ENCODE measurements around the gene WDFY3.

DNA sequence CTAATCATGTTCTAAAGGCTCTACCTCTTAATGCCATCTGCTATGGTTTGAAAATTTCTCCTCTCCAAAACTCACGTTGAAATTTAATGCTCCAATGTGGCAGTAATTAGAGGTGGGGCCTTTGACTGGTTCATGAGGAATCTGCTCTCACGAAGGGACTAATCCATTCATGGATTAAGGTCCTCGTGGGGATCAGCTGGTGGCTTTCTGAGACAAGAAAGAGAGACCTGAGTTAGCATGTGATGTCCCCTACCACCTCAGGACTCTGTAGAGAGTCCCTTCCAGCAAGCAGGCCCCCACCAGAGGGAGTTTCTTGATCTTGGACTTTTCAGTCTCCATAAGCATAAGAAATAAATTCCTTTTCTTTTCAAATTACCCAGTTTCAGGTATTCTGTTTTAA lies 65.3 kb downstream of the WDFY3 start:
- TF ChIP-seq MAZ (IDR thresholded peaks at IDR 0.05; ENCODE audit: borderline replicate concordance, low read depth, low read length) (no peak), POLR2A (IDR thresholded peaks at IDR 0.05; ENCODE audit: low read length) (no peak), CHD4 (IDR thresholded peaks at IDR 0.05; ENCODE audit: borderline replicate concordance) (no peak), HOXA7 (CRISPR knock-in tag; IDR thresholded peaks at IDR 0.05) (no peak), RAD21 (conservative IDR thresholded peaks at IDR 0.05 in 1 of 2, IDR thresholded peaks at IDR 0.05 in 1 of 2) (no peak)
- TF ChIP-seq, protein P1, sequence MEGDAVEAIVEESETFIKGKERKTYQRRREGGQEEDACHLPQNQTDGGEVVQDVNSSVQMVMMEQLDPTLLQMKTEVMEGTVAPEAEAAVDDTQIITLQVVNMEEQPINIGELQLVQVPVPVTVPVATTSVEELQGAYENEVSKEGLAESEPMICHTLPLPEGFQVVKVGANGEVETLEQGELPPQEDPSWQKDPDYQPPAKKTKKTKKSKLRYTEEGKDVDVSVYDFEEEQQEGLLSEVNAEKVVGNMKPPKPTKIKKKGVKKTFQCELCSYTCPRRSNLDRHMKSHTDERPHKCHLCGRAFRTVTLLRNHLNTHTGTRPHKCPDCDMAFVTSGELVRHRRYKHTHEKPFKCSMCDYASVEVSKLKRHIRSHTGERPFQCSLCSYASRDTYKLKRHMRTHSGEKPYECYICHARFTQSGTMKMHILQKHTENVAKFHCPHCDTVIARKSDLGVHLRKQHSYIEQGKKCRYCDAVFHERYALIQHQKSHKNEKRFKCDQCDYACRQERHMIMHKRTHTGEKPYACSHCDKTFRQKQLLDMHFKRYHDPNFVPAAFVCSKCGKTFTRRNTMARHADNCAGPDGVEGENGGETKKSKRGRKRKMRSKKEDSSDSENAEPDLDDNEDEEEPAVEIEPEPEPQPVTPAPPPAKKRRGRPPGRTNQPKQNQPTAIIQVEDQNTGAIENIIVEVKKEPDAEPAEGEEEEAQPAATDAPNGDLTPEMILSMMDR (IDR thresholded peaks at IDR 0.05), result no peak
- TF ChIP-seq, protein P2, sequence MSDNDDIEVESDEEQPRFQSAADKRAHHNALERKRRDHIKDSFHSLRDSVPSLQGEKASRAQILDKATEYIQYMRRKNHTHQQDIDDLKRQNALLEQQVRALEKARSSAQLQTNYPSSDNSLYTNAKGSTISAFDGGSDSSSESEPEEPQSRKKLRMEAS (IDR thresholded peaks at IDR 0.05), result no peak
